Fibroblast of lung (primary cell): ENCODE measurements around the gene IPO11. TPM values are rescaled to one million over a fixed set of nuclear protein-coding genes. Genes with fewer than 3 reads are reported as not detected.

Source experiments
- DNase-seq, 2 donors: peaks; one replicate each; pipeline versions ENCODE4 v3.0.0 to v3.0.0-alpha.2; 2010; ENCODE audit warnings: low read depth in 2 of 2
- H2AFZ ChIP-seq: 2 replicates; pipeline ENCODE4 v1.5.1; 2012; ENCODE audit warnings: low read length, control low read depth, inconsistent platforms
- H3K27ac ChIP-seq: 2 replicates; pipeline ENCODE4 v1.5.1; 2011; ENCODE audit warnings: low read length, control low read depth; ENCODE audit not compliant: insufficient read depth
- H3K27me3 ChIP-seq: 2 replicates; pipeline ENCODE4 v1.5.1; 2011; ENCODE audit warnings: mild to moderate bottlenecking, low read length; ENCODE audit not compliant: control insufficient read depth, insufficient read depth
- H3K36me3 ChIP-seq: 2 replicates; pipeline ENCODE4 v1.5.1; 2011; ENCODE audit warnings: low read length; ENCODE audit not compliant: control insufficient read depth, insufficient read depth
- H3K4me1 ChIP-seq: 2 replicates; pipeline ENCODE4 v1.5.1; 2011; ENCODE audit warnings: low read length; ENCODE audit not compliant: control insufficient read depth, insufficient read depth; ENCODE audit errors: extremely low read depth
- H3K4me2 ChIP-seq: 2 replicates; pipeline ENCODE4 v1.5.1; 2011; ENCODE audit warnings: low read length, control low read depth; ENCODE audit not compliant: insufficient read depth; ENCODE audit errors: extremely low read depth
- H3K4me3 ChIP-seq, 4 experiments: fragments of 200-600 bp in 1 of 4; sonication (generic) in 1 of 4; replicated peaks in 1 of 4; 2 replicates each; pipeline ENCODE4 v1.5.1; 2011 to 2016; ENCODE audit warnings: low read length in 4 of 4, low read depth in 3 of 4, mild to moderate bottlenecking in 3 of 4, control low read depth in 2 of 4, inconsistent platforms in 1 of 4, mixed read lengths in 1 of 4; ENCODE audit not compliant: insufficient read depth in 1 of 4; ENCODE audit errors: control extremely low read depth in 1 of 4
- H3K79me2 ChIP-seq: 2 replicates; pipeline ENCODE4 v1.5.1; 2012; ENCODE audit warnings: mild to moderate bottlenecking, low read length, inconsistent platforms; ENCODE audit not compliant: control insufficient read depth, insufficient read depth
- H3K9ac ChIP-seq: 2 replicates; pipeline ENCODE4 v1.5.1; 2011; ENCODE audit warnings: mild to moderate bottlenecking, low read length, control low read depth; ENCODE audit not compliant: insufficient read depth
- H3K9me3 ChIP-seq: 2 replicates; pipeline ENCODE4 v1.5.1; 2012; ENCODE audit warnings: low read depth, low read length; ENCODE audit not compliant: control insufficient read depth, insufficient read depth
- H4K20me1 ChIP-seq: 2 replicates; pipeline ENCODE4 v1.5.1; 2011; ENCODE audit warnings: low read length; ENCODE audit not compliant: control insufficient read depth, insufficient read depth; ENCODE audit errors: extremely low read depth
- EZH2 ChIP-seq: IDR thresholded peaks from 2 replicates; pipeline ENCODE4 v1.5.1; 2012; ENCODE audit warnings: low read length, control low read depth, mild to moderate bottlenecking; ENCODE audit errors: missing control alignments
- polyA plus RNA-seq, 2 donors: library from polyadenylated mRNA; depleted of rRNA in 1 of 2; stranded (reverse) in 1 of 2; unstranded in 1 of 2; fragments of >200 nt; gene quantifications; 2 replicates each; pipeline ENCODE4 v1.2.1, GENCODE V29; 2011 to 2012; ENCODE audit warnings: missing spikeins in 1 of 2
- total RNA-seq: library from RNA; depleted of rRNA; stranded (reverse); fragments of >200 nt; gene quantifications from 2 replicates; pipeline ENCODE4 v1.2.1, GENCODE V29; 2014
- TF ChIP-seq, protein P1 (sequence below), 2 donors: IDR thresholded peaks in 1 of 2; conservative IDR thresholded peaks in 1 of 2; 1 replicate in 1 of 2; 2 replicates in 1 of 2; pipeline ENCODE4 v1.5.1; 2011 to 2012; ENCODE audit warnings: low read length in 2 of 2, control low read depth in 1 of 2, inconsistent platforms in 1 of 2, low read depth in 1 of 2, mild to moderate bottlenecking in 1 of 2

IPO11 gene
- total and polyA plus RNA-seq, 2 donors (not counting 1 experiment from before 2014, with no cell fraction given), result 19.9 to 28.2 TPM

DNA sequence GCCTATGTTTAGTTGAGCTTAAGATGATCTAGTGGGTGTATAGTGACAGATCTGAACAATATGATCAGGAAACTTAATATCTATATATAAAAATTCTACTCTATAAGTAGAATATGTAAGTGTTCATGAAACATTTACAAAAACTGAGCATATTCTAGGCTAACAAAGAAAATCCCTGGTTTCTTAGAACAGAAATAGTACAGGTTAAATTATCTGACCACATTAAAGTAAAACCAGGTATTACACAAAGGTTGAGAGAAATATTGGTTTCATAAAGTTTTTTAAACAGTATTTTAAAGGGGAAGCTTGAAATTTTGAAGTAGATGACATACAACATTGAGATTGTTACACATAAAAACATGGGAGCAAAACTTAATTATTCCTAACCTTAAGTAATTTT is 205.4 kb downstream of the IPO11 start:
- Histone ChIP-seq H3K4me2 (no peak overlapping the region), H3K9me3 (no peaks in the 10 kb centered on the region), H3K4me1 (no peaks in the 10 kb centered on the region), H3K79me2 (no peaks in the 10 kb centered on the region), H3K9ac (no peak overlapping the region), H3K27me3 (no peaks in the 10 kb centered on the region), H3K27ac (no peak overlapping the region), H3K4me3 (no peak overlapping the region), H2AFZ (no peak overlapping the region), H3K36me3 (no peaks in the 10 kb centered on the region), H4K20me1 (no peaks in the 10 kb centered on the region)
- no peak for TF ChIP-seq EZH2
- TF ChIP-seq, protein P1, sequence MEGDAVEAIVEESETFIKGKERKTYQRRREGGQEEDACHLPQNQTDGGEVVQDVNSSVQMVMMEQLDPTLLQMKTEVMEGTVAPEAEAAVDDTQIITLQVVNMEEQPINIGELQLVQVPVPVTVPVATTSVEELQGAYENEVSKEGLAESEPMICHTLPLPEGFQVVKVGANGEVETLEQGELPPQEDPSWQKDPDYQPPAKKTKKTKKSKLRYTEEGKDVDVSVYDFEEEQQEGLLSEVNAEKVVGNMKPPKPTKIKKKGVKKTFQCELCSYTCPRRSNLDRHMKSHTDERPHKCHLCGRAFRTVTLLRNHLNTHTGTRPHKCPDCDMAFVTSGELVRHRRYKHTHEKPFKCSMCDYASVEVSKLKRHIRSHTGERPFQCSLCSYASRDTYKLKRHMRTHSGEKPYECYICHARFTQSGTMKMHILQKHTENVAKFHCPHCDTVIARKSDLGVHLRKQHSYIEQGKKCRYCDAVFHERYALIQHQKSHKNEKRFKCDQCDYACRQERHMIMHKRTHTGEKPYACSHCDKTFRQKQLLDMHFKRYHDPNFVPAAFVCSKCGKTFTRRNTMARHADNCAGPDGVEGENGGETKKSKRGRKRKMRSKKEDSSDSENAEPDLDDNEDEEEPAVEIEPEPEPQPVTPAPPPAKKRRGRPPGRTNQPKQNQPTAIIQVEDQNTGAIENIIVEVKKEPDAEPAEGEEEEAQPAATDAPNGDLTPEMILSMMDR (conservative IDR thresholded peaks at IDR 0.05 in 1 of 2, IDR thresholded peaks at IDR 0.05 in 1 of 2; ENCODE audit: low read depth in 1 of 2, low read length in 2 of 2), result no peak
- no peak for DNase-seq

DNA sequence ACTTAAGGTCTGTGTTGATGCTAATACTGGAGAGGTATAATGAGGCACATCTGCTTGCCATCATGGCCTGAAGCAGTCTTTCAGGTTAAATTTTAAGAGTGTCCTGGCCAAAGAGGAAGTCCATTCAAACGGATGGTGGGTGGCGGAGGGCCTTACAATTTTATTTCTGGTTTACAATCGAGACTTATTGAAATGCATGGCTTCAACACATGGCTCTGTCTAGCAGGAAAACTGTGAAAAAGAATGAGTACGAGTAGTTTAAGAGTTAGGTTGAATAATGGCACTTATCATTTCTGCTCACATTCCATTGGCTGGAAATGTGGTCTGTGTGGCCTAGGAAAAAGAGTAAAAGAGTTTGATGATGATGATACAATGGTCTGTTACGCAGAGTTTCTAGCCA is 208.2 kb downstream of the IPO11 start:
- no peak for DNase-seq
- Histone ChIP-seq H3K36me3 (no peaks in the 10 kb centered on the region), H3K9ac (no peak overlapping the region), H3K27me3 (no peaks in the 10 kb centered on the region), H4K20me1 (no peaks in the 10 kb centered on the region), H3K79me2 (no peaks in the 10 kb centered on the region), H3K4me2 (no peak overlapping the region), H3K9me3 (no peaks in the 10 kb centered on the region), H2AFZ (no peak overlapping the region), H3K4me1 (no peaks in the 10 kb centered on the region), H3K4me3 (no peak overlapping the region), H3K27ac (no peak overlapping the region)
- no peak for TF ChIP-seq EZH2
- TF ChIP-seq, protein P1 (conservative IDR thresholded peaks at IDR 0.05 in 1 of 2, IDR thresholded peaks at IDR 0.05 in 1 of 2; ENCODE audit: low read depth in 1 of 2, low read length in 2 of 2), result no peak

DNA sequence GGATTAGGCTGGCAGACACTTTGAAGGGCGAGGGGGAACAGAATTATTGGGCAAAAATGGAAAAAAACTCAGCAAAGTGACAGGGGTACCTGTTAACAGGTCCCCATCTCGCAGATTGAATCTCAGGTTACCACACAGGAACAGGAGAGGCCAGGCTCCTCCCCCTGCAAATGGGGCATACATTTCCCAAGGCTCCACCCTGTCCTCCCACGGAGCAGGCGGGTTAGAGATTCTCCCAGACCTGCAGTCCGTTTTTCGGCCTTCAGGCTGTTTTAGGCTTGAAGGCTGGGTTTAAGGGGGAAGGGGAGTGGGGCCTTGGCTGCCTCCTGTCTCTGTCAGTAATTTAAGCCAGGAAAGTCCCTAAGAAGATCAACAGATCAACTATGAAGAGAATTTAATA is 208.7 kb downstream of the IPO11 start:
- Histone ChIP-seq H3K27ac (no peak overlapping the region), H3K4me1 (no peaks in the 10 kb centered on the region), H3K4me2 (no peak overlapping the region), H3K79me2 (no peaks in the 10 kb centered on the region), H3K4me3 (no peak overlapping the region), H3K9ac (no peak overlapping the region), H3K9me3 (no peaks in the 10 kb centered on the region), H2AFZ (no peak overlapping the region), H4K20me1 (no peaks in the 10 kb centered on the region), H3K27me3 (no peaks in the 10 kb centered on the region), H3K36me3 (no peaks in the 10 kb centered on the region)
- DNase-seq, result no peak
- TF ChIP-seq EZH2, result no peak
- TF ChIP-seq, protein P1 (conservative IDR thresholded peaks at IDR 0.05 in 1 of 2, IDR thresholded peaks at IDR 0.05 in 1 of 2; ENCODE audit: low read depth in 1 of 2, low read length in 2 of 2), result no peak
